ENCODE results near the gene RAB20. TPM values are rescaled to one million over a fixed set of nuclear protein-coding genes. Genes with fewer than 3 reads are reported as not detected.

Gene RAB20
- total and polyA plus RNA-seq, 9 of the 15 experiments (the other 6 are each of a cell fraction or from before 2014, with no cell fraction given): 0.62 to 9.2 (median 5.4) TPM

- TF ChIP-seq NR0B1 (IDR thresholded peaks at IDR 0.05; ENCODE audit: partially characterized antibody): no peak
- peak; percentile 80 for TF ChIP-seq C11orf30 (IDR thresholded peaks at IDR 0.05; ENCODE audit: low read depth)
- TF ChIP-seq MAFF (IDR thresholded peaks at IDR 0.05; ENCODE audit: low read length): peak; percentile 59
- peak; percentile 46; the same call in 1 of the 2 replicates for TF ChIP-seq NFE2 (IDR thresholded peaks at IDR 0.05; ENCODE audit: low read depth)
- TF ChIP-seq MAFK (IDR thresholded peaks at IDR 0.05; ENCODE audit: low read length): peak; percentile 50; the same call in 1 of the 2 replicates
- TF ChIP-seq, protein P1, sequence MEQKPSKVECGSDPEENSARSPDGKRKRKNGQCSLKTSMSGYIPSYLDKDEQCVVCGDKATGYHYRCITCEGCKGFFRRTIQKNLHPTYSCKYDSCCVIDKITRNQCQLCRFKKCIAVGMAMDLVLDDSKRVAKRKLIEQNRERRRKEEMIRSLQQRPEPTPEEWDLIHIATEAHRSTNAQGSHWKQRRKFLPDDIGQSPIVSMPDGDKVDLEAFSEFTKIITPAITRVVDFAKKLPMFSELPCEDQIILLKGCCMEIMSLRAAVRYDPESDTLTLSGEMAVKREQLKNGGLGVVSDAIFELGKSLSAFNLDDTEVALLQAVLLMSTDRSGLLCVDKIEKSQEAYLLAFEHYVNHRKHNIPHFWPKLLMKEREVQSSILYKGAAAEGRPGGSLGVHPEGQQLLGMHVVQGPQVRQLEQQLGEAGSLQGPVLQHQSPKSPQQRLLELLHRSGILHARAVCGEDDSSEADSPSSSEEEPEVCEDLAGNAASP (IDR thresholded peaks at IDR 0.05): no peak
- TF ChIP-seq, protein P2, sequence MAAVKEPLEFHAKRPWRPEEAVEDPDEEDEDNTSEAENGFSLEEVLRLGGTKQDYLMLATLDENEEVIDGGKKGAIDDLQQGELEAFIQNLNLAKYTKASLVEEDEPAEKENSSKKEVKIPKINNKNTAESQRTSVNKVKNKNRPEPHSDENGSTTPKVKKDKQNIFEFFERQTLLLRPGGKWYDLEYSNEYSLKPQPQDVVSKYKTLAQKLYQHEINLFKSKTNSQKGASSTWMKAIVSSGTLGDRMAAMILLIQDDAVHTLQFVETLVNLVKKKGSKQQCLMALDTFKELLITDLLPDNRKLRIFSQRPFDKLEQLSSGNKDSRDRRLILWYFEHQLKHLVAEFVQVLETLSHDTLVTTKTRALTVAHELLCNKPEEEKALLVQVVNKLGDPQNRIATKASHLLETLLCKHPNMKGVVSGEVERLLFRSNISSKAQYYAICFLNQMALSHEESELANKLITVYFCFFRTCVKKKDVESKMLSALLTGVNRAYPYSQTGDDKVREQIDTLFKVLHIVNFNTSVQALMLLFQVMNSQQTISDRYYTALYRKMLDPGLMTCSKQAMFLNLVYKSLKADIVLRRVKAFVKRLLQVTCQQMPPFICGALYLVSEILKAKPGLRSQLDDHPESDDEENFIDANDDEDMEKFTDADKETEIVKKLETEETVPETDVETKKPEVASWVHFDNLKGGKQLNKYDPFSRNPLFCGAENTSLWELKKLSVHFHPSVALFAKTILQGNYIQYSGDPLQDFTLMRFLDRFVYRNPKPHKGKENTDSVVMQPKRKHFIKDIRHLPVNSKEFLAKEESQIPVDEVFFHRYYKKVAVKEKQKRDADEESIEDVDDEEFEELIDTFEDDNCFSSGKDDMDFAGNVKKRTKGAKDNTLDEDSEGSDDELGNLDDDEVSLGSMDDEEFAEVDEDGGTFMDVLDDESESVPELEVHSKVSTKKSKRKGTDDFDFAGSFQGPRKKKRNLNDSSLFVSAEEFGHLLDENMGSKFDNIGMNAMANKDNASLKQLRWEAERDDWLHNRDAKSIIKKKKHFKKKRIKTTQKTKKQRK (IDR thresholded peaks at IDR 0.05; ENCODE audit: borderline replicate concordance, low read depth, low read length): no peak
- TF ChIP-seq MAFG (tag; conservative IDR thresholded peaks at IDR 0.05): peak; percentile 84
Observed at GRCh38 chr13:110597041-110597689, 35.6 kb upstream of the RAB20 start (continued).
